OCI-LY1 (cell line): ENCODE measurements around the gene UTP3.

Experiments
- EZH2 ChIP-seq: fragments of 200-600 bp; sonication (generic), shearing (Covaris generic); IDR thresholded peaks from 2 replicates; pipeline ENCODE4 v1.8.0; 2017; ENCODE audit warnings: borderline replicate concordance, mixed run types, mild to moderate bottlenecking, antibody characterized with exemption, low read length, moderate library complexity, mixed read lengths
- TF ChIP-seq, protein P1 (sequence below): fragments of 200-600 bp; sonication (generic), shearing (Covaris generic); IDR thresholded peaks from 2 replicates; pipeline ENCODE4 v1.5.1; 2017; ENCODE audit warnings: mild to moderate bottlenecking, antibody characterized with exemption, low read length, moderate library complexity, mixed read lengths

DNA sequence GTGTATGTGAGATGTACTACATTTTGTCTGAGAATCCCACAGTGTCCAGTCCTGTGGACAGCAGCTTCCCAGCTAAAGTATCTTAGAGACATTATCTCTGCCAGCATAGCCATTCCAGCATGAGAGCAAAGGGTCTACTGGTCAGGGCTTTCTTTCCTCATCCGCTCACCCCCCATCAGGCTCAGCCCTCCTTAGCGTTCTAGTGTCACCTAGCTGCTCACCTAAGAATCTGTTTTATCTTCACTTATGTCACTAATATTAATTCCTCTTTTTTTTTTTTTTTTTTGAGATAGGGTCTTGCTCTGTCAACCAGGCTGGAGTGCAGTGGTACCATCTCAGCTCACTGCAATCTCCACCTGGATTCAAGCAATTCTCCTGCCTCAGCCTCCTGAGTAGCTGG lies 49.1 kb downstream of the UTP3 start:
- TF ChIP-seq, protein P1, sequence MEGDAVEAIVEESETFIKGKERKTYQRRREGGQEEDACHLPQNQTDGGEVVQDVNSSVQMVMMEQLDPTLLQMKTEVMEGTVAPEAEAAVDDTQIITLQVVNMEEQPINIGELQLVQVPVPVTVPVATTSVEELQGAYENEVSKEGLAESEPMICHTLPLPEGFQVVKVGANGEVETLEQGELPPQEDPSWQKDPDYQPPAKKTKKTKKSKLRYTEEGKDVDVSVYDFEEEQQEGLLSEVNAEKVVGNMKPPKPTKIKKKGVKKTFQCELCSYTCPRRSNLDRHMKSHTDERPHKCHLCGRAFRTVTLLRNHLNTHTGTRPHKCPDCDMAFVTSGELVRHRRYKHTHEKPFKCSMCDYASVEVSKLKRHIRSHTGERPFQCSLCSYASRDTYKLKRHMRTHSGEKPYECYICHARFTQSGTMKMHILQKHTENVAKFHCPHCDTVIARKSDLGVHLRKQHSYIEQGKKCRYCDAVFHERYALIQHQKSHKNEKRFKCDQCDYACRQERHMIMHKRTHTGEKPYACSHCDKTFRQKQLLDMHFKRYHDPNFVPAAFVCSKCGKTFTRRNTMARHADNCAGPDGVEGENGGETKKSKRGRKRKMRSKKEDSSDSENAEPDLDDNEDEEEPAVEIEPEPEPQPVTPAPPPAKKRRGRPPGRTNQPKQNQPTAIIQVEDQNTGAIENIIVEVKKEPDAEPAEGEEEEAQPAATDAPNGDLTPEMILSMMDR: peak; percentile 25; the same call in 1 of the 2 replicates
- TF ChIP-seq EZH2: no peak
